NCI-H2107 treated with DMSO at 0.1 percent for 48 hours (cell line): Measurements from ENCODE around the gene ZSCAN22.
"Not testable (repeated sequence)": the region's sequence is repeated elsewhere in the genome, so short reads cannot be mapped to it uniquely, and the experiment has no call there.

ENCODE experiments used
- DNase-seq: peaks from one replicate; lab custom pipeline; 2025; ENCODE audit not compliant: unreplicated experiment; lab: John Stamatoyannopoulos, UW

The ZSCAN22 gene

DNA sequence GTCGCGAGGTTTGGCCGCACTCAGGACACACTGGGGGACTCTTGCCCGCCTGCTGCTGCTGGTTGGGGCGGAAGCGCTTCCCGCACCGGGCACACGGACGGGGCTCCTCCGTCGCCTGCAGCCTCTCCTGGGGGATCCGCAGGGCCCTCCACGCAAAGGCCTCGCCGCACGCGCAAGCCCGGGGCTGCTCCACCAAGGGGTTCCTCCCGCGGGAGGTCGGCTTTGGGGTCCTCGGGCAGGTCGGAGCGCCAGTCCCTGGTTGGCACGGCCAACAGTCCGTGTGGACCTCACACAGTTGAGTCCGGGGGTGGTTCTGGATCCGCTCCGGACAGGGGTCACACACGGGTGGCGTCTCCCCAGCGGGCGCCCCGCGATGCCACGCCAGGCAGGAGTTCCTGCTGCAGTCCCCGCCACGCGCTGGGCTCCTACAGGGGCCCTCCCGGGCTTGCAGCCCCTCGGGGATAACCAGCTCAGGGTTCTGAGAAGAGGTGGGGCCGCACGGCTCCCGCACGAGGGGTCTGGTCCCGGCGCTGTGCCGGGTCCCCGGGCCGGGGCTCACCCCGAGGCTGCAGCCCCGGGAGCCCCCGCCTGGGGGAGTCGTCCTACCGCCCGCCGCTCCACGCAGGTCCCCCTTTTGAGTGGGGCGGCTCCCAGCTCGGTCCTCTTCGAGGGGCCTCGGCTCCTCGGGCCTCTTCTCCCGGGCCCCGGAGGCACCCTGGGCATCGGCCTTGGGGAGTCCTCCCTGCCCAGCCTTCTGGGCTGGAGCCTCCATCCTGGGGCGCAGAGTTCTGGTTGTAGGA, 42.0 kb downstream of the ZSCAN22 start:
- DNase-seq, result no peak

DNA sequence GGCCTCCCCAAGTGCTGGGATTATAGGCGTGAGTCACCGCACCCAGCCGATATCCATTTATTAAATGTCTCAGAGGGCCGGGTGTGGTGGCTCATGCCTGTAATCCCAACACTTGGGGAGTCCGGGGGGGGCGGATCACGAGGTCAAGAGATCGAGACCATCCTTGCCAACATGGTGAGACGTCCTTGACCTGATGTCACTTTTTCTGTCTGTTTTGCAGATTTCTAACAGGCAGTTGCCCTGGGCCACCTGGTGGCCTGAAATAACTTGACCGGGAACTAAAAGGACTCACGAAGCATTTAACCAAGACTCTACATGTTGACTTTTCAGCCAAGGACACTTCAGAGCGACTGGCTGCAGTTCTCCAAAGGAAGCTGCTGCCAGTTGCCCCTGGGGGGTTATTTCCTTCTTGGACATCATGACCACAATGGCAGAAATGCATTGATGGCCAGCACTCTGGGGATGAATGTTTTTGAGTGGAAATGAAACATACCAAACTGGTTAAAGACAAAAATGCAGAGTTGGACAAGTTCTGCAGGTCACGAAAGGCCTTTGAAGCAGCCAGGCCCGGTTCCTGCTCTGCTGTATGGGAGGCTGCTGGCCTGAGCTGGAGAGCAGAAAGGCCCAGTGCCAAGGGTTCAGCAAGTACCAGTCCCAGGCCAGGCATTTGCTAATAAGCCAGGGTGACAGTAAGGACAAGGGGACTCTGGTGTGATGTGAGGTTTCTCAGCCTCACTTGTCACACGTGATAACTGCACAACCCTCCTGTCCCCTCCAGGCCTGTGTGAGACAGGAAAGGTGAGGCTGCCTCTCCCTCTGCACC, 45.7 kb downstream of the ZSCAN22 start:
- no peak for DNase-seq

DNA sequence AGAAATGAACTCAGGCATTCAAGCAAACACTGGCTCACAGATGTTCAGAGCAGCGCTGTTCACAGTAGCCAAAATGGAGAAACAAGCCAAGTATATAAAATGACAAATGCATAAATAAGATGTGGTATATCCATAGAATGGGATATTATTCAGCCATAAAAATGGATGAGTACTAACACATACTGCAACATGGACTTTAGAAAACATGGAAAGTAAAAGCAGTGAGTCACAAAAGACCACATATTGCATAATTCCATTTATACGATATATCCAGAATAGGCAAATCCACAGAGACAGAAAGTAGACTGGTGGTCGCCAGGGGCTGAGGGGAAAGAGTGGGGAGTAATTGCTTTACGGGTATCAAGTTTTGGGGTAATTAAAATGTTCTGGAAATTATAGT, 47.4 kb downstream of the ZSCAN22 start:
- no peak for DNase-seq

DNA sequence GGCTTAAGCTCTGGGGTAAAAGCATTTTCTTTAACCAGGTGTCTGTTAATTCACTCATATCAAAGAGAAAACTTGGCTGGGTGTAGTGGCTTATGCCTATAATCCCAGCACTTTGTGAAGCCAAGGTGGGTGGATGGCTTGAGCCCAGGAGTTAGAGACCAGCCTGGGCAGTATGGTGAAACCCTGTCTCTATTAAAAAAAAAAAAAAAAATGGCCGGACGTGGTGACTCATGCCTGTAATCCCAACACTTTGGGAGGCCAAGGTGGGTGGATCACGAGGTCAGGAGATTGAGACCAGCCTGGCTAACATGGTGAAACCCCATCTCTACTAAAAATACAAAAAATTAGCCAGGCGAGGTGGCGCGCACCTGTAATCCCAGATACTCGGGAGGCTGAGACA, 49.9 kb downstream of the ZSCAN22 start:
- DNase-seq, result not testable (repeated sequence)

DNA sequence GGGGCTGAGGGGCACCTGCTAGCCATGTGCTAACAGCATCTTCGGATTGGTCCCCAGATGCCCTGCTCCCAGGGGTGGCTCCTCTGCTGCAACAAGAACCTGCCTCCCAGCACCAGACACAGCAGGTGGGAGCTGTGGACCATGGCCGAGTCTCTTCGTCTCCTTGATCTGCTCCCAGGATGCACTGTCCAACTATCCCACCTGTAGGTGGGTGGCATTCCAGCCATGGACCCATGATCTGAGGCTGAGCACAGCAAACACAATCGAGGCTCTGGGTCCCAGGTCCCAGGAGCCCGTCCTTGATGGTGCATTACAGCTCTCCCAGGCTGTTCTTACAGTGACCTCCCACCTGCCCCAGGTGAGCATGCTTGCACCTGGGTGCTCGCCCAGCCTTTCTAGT, 52.5 kb downstream of the ZSCAN22 start:
- DNase-seq, result no peak

DNA sequence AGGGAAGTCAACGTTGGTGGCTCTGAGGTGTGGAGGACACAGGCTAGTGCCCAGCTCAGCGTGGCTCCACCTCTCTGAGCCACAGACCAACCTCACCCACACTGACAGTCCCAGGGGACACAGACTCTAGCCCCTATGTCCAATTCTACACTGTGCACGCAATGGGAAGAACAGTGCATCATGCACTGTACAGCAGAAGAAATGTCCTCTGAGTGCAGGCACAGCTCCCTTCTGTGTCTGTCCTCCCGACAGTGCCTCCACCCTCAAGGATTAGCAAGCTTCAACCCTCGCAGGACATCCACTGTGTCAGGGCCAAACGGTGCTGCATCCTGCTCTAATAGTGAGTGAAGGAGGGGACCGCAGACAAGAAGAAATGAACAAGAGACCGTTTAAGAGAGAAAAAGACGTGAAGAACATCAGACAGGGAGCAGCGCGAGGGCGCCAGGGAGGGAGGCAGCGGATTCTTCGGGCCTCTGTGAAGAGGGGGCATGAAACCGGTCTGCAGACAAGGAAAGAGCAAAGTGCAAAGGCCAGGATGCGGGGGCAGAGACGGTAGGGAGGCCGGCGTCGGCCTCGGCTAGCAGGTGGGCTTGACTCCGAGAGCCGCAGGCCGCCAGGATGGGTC, 53.4 kb downstream of the ZSCAN22 start:
- peak; percentile 45 for DNase-seq

DNA sequence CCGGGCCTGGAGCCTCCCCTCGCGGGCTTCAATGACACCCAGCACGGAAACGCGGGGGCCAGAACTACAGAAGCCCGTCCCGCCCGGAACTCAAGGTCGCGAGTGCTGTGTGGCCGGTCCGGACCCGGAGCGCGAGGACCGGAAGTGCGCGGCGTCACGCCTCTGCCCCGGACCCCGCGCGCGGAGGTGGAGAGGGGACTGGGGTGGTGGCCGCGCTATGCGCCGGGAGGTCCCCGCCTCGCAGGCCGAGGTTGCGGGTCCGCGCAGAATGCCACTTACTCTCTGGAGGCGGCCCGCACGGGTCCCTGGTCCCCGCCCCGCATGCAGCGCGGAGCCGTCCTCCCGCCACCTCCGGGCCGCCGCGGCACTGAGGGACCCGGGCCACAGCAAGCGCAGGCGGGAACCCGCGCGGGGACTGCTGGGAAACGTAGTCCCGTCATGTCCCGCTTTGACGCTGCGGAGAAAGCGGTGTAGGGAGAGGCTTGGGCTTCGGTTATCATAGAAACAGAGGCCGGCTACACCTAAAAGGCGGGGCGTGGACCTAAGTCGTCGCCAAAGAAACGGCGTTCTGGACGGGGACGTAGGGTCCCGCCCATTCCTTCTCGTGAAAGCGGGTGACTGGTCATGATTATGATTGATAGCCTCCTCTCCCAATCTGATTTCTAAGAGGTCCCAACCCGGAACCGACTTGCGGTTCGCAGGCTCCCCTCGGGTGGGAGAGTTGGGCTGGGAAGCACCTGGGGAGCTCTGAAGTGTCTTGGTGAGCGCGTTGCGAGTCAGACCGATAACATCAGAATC, 54.1 kb downstream of the ZSCAN22 start, which contains the start of gene ZNF837:
TSS of gene ZNF837 (minus strand) at position 369 of the 798 bp plus-strand sequence. CDS start 11,698 bp downstream, outside the sequence.
- peak; percentile 98 for DNase-seq

DNA sequence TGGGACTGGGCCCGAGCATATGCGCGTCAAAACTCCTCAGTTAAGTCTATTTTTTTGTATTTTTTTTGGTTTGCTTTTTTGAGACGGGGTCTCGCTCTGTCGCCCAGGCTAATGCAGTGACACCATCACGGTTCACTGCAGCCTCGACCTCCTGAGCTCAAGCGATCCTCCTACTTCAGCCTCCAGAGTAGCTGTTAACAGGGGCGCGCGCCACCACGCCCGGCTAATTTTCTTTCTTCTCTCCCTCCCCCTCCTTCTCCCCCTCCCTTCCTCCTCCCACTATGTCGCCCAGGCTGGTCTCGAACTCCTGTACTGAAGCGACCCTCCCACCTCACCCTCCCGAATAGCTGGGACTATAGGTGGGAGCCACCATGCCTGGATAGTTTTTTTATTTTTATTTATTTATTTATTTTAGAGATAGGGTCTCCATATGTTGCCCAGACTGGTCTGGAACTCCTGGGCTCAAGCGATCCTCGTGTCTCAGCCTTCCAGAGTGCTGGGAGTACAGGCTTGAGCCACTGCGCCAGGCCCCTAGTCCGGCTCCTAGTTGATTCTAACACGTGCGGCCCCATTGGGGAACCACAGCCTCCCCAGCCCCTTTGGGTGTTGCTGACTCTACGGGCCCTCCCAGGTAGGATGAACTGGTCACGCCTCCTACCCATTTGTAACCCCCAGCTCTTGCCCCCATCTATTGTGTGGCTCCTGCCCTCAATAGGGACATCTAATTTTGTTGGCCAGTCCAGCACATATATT, 54.8 kb downstream of the ZSCAN22 start:
- no peak for DNase-seq

DNA sequence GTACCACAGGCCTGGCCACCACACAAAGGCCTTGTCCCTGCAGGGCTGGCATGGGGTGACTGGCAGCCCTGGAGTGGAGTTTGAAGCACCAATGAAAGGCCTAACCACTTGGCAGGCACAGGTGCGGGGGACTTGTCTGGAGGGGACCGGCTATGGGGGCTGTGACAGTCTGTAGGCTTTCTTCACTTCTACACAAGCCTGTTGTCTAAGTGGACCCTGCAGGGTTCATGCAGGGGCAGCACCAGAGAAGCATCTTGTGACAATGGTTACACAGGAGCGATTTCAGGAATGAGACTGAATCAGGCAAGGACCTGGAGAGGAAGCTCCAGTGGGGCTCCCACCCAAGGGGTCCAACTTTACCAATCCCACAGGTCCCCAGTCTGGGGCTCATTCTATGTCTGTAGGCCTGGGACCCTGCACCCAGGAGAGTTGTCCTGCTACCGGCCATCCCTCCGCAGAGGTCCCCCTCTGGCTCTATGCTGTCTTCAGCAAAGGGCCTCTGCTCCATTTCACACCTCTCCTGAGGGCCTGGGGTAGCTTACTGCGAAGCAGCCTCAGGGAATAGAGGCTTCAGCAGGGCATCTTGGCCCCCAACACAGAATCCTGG, 56.3 kb downstream of the ZSCAN22 start:
- no peak for DNase-seq

DNA sequence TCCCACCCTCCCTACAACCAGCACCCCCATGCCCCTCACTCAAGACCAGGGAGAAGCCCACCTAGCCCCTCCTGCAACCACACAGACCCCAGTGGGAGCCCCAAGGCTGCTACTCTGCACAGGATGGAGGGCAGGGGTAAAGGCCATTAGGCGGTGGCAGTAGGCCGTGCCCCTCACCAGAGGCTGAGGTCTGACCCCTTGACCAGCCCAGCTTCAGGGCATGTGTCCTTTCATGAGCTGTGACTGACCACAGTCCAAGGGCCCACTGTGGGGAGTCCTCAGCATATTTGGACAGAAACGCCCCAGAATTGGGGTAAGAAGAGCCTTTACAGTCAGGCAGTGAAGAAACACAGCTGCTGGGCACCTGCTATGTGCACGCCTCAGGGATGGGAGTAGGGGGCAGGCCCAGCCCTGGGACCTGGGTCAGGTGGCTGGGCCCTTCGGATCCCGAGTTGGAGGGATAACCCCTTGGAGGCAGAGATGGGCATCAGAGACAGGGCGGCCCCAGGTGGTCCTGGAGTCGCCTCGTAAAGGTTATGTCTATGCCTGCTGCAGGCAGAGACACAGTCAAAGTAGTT, 58.6 kb downstream of the ZSCAN22 start:
- no peak for DNase-seq

DNA sequence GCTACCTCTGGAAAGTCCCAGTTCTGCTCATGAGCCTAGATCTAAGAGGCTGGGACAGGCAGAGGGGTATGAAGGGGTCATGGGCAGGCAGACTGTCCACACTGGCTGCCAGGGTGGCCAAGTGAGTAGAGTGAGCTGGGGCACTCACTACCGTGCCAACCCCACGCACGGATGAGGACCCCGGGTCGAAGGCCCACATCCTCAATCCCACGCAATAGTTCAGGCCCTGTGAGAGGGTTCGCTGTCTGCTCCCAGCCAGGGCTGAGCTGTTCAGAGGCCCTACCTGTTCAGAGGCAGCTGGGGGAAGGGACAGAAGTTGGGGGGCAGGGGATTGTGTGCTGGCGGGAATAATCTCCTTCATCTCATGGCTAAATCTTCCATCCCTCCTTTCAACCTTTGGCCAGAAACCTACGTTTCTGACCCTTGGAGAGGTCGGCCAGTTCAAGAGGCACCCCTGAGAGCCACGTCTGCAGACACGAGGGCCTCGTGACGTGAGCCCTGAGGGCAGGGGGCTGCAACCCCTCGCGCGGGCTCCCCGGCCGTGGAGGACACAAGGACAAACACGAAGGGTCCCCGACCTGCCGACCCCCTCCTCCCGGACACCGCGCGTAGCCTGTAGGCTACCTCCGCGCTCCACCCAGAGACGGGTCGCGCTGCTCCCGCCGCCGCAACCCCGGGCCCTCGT, 59.2 kb downstream of the ZSCAN22 start:
- DNase-seq, result no peak

DNA sequence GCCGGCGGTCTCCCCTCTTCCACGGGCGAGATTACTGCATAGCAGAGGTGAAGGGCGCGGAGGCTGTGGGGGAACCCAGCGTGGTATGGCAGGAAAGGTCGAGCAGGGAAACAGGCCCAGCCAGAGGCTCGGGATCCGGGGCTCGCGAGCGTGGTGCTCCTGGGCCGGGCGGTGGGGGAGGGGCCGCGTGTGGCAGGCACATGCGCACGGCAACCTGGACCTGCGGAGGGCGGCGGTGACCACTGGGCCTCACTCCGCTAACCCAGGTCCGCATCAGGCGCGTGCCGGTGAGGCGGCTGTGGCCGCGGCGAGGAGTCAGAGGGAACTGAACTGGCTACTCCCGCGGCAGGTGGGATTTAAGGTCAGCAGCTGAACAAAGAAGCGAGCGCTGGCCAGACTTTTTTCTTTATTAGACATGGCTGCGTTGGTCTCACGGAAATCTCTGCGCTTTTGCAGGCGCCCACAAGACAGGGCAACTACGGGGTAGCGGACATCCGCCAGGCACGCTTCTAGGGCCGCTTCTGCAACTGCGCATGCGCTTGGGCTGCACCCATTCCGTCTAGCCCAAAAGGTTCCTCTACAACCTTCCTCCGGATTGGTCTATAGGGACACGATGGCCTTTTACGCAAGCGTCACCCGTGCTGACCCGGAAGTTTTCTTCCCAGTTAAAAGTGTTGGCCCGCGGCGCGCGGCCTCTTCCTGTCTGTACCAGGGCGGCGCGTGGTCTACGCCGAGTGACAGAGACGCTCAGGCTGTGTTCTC, 60.0 kb downstream of the ZSCAN22 start, which contains the start of gene RPS5:
TSS of gene RPS5 (plus strand) at position 694 of the 762 bp plus-strand sequence. CDS start 869 bp downstream, outside the sequence.
- peak; percentile 93 for DNase-seq

DNA sequence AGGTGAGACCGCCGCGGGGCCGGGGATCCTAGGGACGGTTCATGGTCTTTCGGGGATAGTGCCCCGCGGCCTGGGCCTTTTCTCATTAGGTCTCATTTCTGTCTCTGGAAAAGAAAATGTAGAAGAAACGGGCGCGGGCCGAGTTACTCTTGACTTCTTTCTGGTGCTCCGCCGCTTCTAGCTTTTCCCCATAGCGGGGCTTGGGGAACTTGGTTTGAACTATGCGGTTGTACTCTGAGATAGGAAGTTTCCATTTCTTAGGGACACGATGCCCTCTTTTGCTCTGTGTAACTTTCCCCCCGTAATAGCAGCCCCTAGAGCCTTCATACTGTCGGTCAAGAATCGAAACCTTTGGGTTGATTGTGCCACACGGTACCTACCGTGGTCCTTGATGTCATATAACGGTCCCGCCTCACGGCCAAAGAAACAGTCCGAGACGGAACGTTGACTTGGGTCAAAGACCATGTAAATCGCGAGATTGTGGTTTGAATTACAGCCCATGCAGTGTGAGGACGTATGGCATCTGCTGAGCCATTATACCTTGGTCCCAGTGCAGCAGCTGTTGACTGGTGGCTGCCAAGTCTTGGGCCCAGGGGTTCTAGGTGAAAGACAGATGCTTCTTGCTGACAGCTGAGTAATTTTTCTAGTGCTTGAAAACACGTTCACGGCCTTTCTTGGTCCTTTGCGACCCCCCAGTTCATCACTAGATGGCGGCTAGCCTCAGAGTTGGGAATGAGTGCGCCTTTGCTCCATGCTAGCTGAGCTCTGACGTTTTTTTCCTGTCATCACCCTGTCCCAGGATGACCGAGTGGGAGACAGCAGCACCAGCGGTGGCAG, 60.8 kb downstream of the ZSCAN22 start:
- no peak for DNase-seq

DNA sequence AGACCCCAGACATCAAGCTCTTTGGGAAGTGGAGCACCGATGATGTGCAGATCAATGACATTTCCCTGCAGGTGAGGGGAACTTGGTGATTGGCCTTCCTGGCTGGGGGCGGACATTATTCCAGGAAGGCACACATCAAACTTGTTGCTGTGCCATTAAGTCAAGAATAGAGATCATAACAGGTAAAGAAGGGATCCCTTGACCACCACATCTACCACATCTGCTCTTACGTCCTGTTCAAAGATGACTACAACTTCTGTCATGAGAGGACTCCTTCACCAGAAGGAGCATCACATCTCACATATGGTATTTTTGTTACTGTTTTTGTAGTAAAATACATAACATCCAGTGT, 61.4 kb downstream of the ZSCAN22 start:
- no peak for DNase-seq
